Measurements from ENCODE around the gene MACROD2.

- TF ChIP-seq, protein P1, sequence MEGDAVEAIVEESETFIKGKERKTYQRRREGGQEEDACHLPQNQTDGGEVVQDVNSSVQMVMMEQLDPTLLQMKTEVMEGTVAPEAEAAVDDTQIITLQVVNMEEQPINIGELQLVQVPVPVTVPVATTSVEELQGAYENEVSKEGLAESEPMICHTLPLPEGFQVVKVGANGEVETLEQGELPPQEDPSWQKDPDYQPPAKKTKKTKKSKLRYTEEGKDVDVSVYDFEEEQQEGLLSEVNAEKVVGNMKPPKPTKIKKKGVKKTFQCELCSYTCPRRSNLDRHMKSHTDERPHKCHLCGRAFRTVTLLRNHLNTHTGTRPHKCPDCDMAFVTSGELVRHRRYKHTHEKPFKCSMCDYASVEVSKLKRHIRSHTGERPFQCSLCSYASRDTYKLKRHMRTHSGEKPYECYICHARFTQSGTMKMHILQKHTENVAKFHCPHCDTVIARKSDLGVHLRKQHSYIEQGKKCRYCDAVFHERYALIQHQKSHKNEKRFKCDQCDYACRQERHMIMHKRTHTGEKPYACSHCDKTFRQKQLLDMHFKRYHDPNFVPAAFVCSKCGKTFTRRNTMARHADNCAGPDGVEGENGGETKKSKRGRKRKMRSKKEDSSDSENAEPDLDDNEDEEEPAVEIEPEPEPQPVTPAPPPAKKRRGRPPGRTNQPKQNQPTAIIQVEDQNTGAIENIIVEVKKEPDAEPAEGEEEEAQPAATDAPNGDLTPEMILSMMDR (conservative IDR thresholded peaks at IDR 0.05 in 1 of 2, IDR thresholded peaks at IDR 0.05 in 1 of 2; ENCODE audit: extremely low read depth in 1 of 2, insufficient read depth in 1 of 2, low read depth in 1 of 2, low read length in 2 of 2) = no peak
- no peak for TF ChIP-seq EZH2 (IDR thresholded peaks at IDR 0.05; ENCODE audit: borderline replicate concordance, low read length)
Observed at GRCh38 chr20:15380770-15381169, 1385.5 kb downstream of the MACROD2 start.

Measured in mammary epithelial cell (primary cell).